NB4 (cell line): ENCODE data around the gene PTGES3.

ENCODE experiments used
- DNase-seq: peaks from one replicate; pipeline ENCODE4 v3.0.0; 2010; ENCODE audit warnings: low read depth
- H3K4me3 ChIP-seq: one replicate; pipeline ENCODE4 v1.5.1; 2011; ENCODE audit warnings: mild to moderate bottlenecking, low read depth, low read length, moderate library complexity
- CTCF ChIP-seq: IDR thresholded peaks from one replicate; pipeline ENCODE4 v1.5.1; 2012; ENCODE audit warnings: low read depth, low read length
- MAX ChIP-seq: IDR thresholded peaks from 2 replicates; pipeline ENCODE4 v1.6.1; 2011; ENCODE audit warnings: low read depth, low read length
- MYC ChIP-seq: IDR thresholded peaks from 2 replicates; pipeline ENCODE4 v1.6.1; 2011; ENCODE audit warnings: low read depth, low read length
- POLR2A ChIP-seq: IDR thresholded peaks from 2 replicates; pipeline ENCODE4 v1.6.1; 2011; ENCODE audit warnings: mild to moderate bottlenecking; ENCODE audit not compliant: insufficient read length; ENCODE audit errors: extremely low read depth

The PTGES3 gene

DNA sequence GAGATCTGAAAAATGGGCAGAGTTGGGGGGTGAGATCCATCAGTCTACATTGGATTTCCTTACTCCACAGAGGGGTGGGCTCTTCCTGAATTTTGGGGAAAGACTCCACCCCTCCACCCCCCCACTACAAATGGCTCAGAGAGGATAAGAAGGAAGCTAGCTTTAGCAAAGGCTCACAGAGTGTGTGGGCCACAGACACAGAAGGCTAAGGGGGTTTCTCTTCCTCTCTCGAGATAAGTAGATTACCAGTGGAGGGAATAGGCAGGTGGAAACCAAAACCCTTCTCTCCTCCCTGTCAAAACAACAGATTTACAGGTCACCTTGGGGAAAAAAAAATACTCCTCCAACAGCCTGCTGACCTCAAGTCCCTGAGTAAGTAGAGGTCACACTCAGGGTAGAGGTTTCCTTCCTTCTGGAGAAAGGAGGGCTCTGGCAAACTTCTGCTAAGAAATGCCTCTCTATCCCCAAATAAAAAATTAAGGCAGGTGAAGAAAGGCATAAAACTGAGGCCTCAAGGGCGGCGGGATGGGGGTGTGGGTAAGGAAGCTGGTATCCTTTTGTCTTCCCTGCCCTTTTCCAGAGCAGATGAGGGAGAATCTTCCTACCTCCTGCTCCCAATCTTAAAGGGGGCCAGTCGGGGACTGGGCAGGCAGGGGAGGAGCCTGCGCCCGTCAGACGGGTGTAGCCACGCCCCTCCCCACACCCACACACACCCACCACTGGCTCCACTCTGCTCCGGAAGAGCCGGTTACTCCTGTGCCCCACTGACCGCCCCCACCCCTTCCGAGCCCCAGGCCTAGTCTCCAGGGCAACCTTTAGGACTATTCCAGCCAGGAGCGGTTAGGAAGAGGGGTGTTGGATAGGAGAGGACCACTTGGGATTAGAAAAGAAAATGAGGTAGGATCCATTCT lies 56.0 kb downstream of the PTGES3 start:
- peak; percentile 81 for DNase-seq
- 0 out of 2 replicates have a peak, but pooled peaks have one; percentile 11 for TF ChIP-seq MAX
- 0 out of 2 replicates have a peak, but pooled peaks have one; percentile 9 for TF ChIP-seq MYC
- TF ChIP-seq CTCF: no peak
- TF ChIP-seq POLR2A: no peak
- peak overlapping the region; percentile 21 for H3K4me3 ChIP-seq

GRCh38 chr12:56630180-56630632 lies 57.9 kb downstream of the PTGES3 start, which contains the start of gene BAZ2A:
BAZ2A (minus strand) TSS chr12:56630326; CDS start chr12:56617530, 12,796 bp downstream.
- TF ChIP-seq CTCF (no peak), POLR2A (peak; percentile 34), MYC (peak; percentile 89), MAX (peak; percentile 85)
- peak; percentile 92 for DNase-seq
- H3K4me3 ChIP-seq: peak within 1 kb of the TSS; percentile 91

GRCh38 chr12:56629459-56630179 lies 58.5 kb downstream of the PTGES3 start:
- DNase-seq: peak; percentile 61
- no peak for TF ChIP-seq CTCF
- TF ChIP-seq MYC: 0 out of 2 replicates have a peak, but pooled peaks have one; percentile 32
- H3K4me3 ChIP-seq: peak overlapping the region; percentile 91

- H3K4me3 ChIP-seq: peak overlapping the region; percentile 91
- DNase-seq: peak; percentile 73
- TF ChIP-seq POLR2A (no peak), MYC (peak; percentile 64; the same call in 1 of the 2 replicates), CTCF (no peak), MAX (peak; percentile 76)
Measured at GRCh38 chr12:56628671-56629458, 59.2 kb downstream of the PTGES3 start.

DNA sequence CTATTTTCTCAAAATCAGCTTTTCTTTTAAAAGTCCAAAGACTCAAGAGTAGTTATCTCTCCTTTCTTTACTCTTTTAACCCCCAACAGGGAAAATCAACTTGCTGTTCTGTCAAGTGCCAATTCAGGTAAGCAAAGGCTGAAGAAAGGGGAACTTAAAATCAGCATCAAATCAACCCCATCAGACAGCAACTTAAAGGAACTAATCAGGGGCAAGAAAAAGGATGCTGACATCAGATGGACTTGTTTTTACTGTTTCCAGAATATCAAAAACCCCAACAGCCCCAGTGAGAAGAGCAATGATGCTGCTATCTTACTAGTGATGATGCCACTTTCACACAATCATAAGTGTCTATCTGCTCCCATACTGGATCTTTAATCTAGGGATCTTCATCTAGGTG lies 61.4 kb downstream of the PTGES3 start:
- no peak overlapping the region for H3K4me3 ChIP-seq
- no peak for TF ChIP-seq MAX
- TF ChIP-seq CTCF: no peak
- TF ChIP-seq MYC: no peak
- TF ChIP-seq POLR2A: no peak
- DNase-seq: peak; percentile 29
